ENCODE results near the gene PAXX.
"Not testable (repeated sequence)": the region's sequence is repeated elsewhere in the genome, so short reads cannot be mapped to it uniquely, and the experiment has no call there.

PAXX gene

GRCh38 chr9:137032858-137033257 is 40.6 kb downstream of the PAXX start:
- no peak for DNase-seq (ENCODE audit: low read depth in 2 of 2)

- not testable (repeated sequence) for DNase-seq (ENCODE audit: low read depth in 2 of 2)
Measured at GRCh38 chr9:137033481-137033880, 41.3 kb downstream of the PAXX start.

DNA sequence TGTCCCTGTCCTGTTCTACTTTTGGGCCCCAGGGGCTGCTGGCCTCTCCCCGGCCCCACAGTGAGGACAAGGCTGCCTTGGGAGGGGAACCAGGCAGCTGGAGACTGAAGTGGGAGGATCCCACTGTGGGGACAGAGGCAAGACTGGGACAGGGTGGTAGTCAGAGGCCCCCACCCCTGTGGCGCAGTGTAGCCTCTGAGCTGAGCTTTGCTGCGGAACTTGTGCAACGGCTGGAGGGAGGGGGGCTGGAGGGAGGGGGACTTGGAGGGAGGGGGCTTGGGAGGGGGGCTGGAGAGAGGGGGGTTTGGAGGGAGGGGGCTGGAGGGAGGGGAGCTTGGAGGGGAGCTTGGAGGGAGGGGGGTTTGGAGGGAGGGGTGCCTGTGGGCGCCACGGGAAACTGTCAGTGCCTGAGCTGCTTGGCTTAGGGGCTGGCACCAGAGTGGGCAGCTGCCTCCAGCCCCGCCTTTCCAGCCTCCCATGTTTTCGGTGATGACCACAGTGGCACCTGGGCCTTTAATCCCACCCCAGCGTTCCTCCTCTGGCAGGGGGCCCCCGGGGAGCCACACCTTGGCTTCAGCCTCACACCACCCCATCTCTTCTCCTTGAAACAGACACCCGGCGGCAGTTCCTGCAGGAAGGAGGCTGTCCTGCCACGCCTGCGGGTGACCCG is 42.0 kb downstream of the PAXX start:
- no peak for DNase-seq (ENCODE audit: low read depth in 2 of 2)

DNA sequence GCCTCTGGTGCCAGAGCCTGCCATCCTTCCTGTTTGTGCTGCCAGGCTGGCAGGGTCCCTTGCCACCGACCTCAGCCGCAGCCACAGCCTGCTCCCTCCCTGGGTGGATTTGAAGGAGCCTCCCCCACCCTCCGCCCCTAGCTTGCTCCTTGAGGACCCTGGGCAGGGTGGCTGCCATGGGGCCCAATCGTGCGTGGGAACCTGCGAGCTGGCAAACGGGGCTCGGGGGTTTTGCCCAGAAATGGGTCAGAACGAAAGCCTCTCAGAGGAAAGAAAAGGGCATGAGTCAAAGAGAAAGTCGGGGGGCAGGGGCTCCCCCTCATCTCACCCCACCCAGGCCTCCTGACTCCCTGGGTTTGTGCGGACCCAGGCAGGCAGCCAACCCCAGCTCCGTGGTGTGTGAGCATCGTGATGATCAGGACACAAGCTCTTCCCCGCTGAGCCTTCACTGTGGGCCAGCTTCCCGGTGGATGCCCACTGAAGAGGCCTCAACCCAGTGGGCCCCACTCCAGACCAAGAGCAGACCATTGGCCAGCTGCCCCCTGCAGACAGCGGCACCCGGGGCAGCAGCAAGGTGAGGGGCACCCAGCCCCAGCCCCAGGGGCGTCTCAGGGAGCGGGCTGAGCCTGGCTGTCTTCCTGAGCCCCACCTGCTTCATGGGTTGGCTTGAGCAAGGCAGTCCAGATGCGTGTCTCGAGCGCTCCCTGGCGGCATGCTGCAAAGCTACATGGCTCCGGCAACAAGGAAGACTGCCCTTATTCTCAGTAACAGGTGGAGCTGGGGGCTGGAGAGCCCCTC is 42.7 kb downstream of the PAXX start:
- DNase-seq (ENCODE audit: low read depth in 2 of 2): peak; percentile 75 to 77

DNA sequence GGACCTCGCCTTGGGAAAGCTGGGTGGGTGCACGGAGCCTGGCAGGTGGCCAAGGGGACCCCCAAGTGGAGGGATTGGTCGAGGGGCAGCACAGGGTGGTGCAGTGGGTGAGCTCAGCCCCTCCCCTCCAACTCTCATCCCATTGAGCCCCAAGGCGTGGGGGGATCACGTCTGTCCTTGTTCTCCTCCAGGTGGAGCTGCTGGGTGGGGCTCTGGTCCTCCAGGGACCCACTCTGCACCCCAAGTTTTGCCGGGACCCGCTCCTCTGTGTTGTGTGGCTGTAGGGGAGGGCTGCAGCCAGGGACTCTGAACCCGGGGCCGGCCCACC is 43.2 kb downstream of the PAXX start:
- no peak for DNase-seq (ENCODE audit: low read depth in 2 of 2)

DNA sequence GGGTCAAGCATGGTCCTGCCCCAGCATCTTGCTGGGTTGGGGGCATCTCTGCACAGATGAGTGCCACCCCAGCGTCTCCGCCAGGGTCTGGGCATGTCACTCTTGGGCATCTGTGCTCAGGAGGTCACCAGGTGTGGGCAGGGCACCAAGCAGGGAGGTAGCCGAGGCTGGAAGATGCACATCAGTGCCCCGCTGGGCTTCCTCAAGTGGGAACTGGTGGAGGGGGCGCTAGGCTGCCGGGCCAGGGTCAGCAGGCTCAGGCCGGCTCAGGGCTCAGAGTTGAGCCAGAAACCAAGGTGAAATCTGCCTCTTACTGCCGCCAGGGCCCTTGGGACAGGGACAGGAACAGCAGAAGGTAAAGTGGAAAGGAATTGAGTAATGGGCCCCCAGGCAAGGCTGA is 43.7 kb downstream of the PAXX start:
- DNase-seq (ENCODE audit: low read depth in 2 of 2): no peak

DNA sequence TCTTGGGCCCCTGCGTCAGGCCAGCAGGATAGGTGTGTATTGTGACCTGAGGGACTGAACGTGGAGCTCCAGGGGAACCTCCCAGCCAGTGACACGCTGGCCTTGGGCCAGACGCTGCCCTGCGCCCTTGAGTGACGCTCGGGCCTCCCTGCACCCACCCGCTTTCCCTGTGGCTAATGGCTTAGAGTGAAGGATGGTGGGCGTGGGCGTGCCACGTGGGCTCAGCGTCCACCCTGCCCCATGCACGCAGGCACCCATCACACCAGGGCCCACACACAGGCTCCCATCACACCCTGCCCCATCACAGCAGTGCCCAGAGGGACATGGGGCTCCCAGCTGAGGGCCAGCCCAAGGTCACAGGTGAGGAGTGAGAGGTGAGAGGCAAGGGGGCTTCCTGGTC is 44.8 kb downstream of the PAXX start:
- DNase-seq (ENCODE audit: low read depth in 2 of 2): no peak

DNA sequence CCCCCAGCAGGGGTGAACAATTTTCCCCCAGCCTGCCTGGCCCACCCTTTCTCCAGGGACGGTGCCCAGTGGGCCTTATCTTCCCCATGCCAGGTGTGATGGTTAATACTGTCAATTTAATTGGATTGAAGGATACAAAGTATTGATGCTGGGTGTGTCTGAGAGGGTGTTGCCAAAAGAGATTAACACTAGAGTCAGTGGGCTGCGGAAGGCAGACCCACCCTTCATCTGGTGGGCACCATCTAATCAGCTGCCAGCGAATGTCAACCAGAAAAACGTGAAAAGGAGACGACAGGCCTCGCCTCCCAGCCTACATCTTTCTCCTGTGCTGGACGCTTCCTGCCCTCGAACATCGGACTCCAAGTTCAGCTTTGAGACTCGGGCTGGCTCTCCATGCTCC is 45.3 kb downstream of the PAXX start:
- no peak for DNase-seq (ENCODE audit: low read depth in 2 of 2)

DNA sequence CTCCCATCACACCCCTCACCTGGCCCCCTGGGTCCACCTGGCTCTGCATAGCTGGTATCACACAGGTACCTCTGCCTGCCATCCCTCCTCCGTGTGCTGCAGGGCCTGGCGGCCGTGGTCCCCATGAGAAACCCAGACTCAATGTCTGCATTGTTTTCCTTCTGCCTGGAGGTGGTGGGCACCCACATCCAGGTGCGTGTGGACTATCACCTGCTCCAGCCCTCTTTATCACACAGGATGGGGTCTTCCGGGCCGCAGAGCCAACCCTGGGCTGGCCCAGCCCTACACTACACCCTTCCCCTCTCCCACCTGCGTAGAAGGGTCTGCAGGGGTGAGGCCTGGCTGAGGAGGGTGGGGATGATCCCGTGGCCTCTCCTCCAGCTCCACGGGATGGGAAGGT is 46.7 kb downstream of the PAXX start:
- DNase-seq (ENCODE audit: low read depth in 2 of 2): no peak

GRCh38 chr9:137039611-137040366 is 47.6 kb downstream of the PAXX start:
- no peak for DNase-seq (ENCODE audit: low read depth in 2 of 2)

DNA sequence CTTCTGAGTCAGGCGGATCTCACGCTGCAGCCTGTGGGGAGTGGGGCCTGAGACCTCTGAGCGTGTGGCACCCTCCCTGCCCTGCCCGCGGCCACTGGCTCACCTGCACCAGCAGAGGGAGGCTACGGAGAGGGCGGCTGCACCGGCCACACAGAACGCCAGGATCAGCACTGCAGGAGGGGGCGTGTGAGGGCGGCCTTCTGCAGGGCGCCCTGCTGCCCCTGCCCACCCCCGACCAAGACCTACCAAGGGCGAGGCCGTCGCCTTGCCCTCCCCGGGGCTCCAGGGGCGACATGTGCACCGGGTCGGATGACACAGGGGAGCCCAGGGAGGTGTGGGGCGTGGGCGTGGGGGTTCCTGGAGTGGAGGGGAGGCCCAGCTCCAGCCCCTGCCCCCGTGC is 48.3 kb downstream of the PAXX start:
- no peak for DNase-seq (ENCODE audit: low read depth in 2 of 2)

GRCh38 chr9:137041124-137041523 is 48.9 kb downstream of the PAXX start:
- DNase-seq (ENCODE audit: low read depth in 2 of 2): no peak

DNA sequence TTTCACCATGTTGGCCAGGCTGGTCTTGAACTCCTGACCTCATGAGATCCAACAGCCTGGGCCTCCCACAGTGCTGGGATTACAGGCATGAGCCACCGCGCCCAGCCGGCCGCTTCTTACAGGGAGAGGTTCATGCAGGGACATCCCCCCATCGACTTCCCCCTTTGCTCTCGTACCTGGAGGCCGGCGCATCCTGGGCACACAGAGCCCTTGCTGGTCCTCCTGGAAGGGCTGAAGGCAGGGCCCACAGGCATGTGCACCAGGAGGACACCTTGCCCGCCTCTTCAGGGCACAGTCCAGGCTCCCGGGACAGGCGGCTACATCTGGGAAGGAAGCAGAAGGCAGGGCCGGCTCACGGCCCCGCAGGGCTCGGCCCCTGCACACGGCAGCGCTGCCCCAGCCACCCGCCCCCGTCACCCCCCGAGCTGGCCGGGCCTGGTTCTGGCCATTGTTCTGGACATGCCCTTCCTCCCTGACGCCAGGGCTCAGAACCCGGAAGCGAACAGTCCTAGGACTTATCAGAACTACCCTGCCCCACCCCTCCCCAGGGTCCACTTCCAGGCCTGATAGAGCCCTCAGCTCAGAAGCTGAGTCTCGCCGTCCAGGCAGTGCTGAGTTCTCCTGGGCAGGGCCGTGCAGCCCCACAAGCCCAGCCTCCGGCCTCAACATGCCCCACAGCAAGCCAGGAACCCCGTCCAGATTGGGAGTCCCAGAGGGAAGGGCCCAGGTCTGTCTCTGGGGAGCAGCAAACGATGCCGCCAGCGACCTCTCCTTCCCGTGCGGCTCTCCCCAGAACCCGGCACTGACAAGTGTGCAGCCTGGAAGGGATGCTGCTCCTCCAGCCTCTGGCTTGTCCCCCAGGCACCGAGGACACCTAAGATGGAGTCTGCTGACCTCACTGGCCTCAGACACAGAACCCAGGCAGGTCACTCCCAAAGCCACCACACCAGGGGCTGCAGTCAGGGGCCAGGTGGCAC is 50.8 kb downstream of the PAXX start:
- DNase-seq (ENCODE audit: low read depth in 2 of 2): no peak

All from stimulated activated CD4-positive, alpha-beta T cell treated with anti-CD3 and anti-CD28 coated beads, Interleukin-1b, Interleukin-23, amount 100 ng/mL, for 1 hour (primary cell).